ENCODE measurements around the gene PSD2.
A peak's percentile ranks its signal among the peaks of the same experiment; 100 is the strongest.

Gene PSD2

DNA sequence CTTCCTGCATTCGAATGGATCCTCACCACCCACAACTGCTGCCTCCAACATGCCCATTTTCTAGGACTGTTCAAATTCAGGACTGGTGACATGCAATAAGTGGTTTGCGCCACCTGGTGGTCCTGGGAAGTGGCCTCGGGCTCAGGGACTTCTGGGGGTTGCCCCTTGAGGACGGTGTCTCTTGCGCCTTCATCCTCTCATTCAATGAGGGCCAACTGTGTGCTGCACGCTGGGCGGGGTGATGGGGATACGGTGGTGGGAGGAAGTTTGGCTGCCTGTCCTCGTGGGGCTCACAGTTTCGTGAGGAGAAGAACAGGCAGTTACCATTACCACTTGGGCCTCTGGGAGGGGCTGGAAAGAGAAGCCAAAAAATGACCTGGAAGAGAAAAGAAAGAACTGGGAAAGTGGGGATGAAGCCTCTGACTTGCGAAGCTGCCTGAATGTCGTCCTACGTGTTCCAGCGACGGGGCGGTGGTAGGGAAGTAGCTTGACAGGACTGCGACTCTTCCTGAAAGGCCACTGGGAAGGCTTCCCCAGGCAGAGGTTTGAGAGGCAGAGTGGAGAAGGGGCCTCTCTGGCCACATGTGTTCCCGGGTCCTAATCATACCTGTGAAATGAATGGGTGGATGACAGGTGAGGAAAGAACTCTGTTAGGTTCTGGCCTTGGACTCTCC lies 49.0 kb downstream of the PSD2 start:
- no peak overlapping the region for H3K4me3 Mint-ChIP-seq
- peaks cover 45% of the 10 kb centered on the region for H3K27me3 Mint-ChIP-seq
- H3K4me1 Mint-ChIP-seq: peaks cover 22% of the 10 kb centered on the region
- H3K9me3 Mint-ChIP-seq: no peaks in the 10 kb centered on the region
- DNase-seq (peak; percentile 67 to 79), ATAC-seq (peak; percentile 44)
- H3K27ac Mint-ChIP-seq: no peak overlapping the region

DNA sequence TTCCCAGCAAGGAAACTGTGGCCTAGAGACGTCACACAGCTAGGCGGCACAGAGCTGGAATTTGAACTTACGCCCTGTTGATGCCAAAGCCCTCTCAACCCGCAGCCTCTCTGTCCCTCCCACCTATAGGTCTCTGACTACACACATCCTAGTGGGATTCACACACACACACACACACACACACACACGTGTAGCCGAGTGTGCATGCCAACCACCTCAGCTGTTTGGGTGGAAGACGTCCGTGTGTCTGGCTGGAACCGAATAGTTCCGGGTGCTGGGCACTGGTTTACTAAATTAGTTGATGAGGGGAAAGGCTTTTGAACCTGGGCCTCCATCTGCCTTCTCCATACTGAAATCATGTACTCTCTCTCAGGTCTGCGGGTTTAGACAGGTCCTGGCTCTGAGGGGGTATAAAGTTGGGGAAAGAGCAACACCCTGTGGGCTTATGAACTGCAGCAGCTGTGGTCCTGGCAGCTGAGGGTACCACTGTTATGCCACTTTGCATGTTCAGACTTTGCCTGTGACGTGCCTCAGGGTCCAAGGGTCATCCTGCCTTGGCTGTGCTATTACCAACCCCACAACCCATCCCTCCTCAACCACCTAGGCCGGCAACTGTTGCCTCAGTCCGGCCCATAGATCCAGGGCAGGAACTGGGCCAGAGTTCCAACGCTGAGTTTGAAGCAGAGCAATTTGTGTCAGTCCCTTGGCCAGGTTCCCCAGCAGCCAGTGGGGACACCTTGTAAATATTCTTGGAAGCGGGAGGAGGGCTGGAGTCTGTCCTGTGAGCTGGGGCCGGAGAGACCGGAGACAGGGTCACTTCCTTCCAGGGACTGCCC lies 50.5 kb downstream of the PSD2 start:
- H3K27me3 Mint-ChIP-seq: peaks cover 50% of the 10 kb centered on the region
- no peaks in the 10 kb centered on the region for H3K9me3 Mint-ChIP-seq
- H3K27ac Mint-ChIP-seq: no peak overlapping the region
- no peak for ATAC-seq
- H3K4me1 Mint-ChIP-seq: peaks cover 22% of the 10 kb centered on the region
- no peak for DNase-seq
- no peak overlapping the region for H3K4me3 Mint-ChIP-seq

DNA sequence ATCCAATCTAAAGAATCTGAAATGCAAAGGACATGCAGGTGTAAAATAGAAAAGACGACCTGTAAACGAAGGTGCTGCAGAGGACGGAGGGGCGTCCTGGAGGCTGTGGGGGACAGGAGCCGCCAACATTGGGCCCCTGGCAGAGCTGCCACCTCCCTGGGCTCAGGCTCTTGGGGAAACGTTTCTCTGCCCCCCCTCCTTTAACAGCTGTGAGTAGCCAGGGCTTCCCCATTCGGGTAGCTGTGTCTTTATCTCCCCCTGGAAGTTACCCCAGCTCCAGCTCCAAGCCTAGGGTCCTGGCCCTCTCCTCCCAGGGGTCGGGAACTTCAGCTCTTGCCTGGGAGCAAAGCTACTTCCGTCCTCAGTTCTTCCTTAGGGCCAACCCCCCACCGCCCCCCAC lies 51.5 kb downstream of the PSD2 start:
- peaks cover 22% of the 10 kb centered on the region for H3K4me1 Mint-ChIP-seq
- H3K27ac Mint-ChIP-seq: no peak overlapping the region
- DNase-seq (no peak), ATAC-seq (no peak)
- peaks cover 50% of the 10 kb centered on the region for H3K27me3 Mint-ChIP-seq
- H3K4me3 Mint-ChIP-seq: peak overlapping the region; percentile 49 to 72
- no peaks in the 10 kb centered on the region for H3K9me3 Mint-ChIP-seq

DNA sequence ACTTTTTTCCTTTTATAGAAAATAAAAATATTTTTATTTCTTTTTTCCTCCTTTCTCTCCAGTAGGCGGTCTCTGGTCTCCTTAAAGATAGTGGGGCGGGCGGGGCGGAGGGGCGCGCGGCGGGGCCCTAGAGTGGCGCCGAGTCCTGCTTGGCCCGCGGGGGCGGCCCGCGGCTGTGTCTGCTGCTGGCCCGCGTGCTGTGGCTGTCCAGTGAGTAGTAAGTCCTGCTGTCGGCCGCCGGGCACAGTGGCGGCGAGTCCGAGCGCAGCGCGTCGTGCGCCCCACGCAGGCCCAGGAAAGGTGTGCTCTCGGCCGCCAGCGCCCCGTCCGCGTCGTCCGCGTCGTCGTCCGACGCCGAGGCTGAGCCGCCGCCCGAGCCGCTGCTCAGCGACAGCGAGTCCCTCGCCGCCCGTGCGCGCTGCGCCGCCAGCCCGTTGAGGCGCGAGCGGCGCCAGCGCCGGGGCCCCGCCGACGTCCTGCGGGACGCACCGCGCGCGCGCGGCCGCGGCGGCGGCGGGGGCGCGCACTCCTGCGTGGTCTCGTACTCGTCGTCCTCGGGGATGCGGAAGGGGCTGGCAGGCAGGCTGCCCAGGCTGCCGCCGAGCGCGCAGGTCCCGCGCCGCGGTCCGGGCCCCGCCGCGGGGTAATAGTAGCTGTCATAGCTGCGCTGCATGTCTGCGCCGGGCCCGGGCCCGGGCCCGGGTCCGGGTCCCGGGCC lies 52.3 kb downstream of the PSD2 start:
- ATAC-seq (peak; percentile 90), DNase-seq (peak; percentile 79 to 81)
- Mint-ChIP-seq H3K4me3 (peak overlapping the region; percentile 72 to 74), H3K9me3 (no peaks in the 10 kb centered on the region), H3K27ac (no peak overlapping the region), H3K27me3 (peaks cover 43% of the 10 kb centered on the region), H3K4me1 (peaks cover 22% of the 10 kb centered on the region)

DNA sequence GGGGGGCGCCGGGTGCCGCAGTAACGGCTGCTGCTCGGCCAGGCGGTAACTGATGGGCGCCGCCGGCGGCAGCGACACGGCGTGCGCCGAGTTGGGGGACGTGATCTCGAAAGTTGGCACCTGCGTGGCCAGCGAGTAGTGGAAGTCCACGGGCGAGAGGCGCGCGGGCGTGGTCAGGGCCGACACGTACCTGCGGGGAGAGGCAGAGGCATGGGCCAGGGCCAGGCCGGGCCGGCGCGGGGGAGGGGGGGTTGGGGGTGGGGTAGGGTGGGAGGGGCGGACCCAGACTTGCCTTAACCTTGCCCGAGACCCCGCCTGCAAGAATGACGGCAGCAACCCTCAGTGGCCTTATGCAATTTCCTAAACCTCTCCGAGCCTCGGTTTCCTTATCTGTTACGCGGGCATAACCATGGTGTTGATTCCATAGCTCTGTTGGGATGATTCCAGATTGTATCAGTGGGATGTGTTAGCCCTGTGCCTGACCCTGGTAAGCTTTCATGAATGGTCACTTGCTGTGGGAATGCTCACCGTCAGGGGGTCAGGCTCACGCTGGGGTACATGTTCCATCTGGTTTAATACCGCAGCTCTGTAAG lies 53.0 kb downstream of the PSD2 start:
- ATAC-seq (peak; percentile 24), DNase-seq (no peak)
- Mint-ChIP-seq H3K27me3 (peaks cover 37% of the 10 kb centered on the region), H3K4me1 (peaks cover 22% of the 10 kb centered on the region), H3K4me3 (peak overlapping the region; percentile 65 to 77), H3K27ac (no peak overlapping the region), H3K9me3 (no peaks in the 10 kb centered on the region)

DNA sequence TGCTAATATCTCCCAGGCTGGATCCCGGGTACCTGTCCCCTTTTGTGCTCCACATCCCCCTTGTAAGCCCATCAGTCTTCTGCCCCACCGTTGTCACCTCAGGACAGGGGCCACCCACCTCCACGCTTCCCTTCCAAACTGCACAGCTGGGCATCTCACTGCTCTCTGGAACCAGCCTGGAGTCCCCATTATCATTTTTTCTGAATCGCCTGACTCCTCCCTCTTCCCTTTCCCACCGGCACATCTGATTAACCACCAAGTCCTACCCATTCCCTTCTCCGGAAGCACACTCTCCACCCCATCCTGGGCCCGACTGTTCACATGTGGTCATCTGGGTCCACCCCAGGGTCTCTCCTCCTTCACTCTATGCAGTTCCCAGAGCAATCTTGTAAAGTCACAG lies 53.9 kb downstream of the PSD2 start:
- Mint-ChIP-seq H3K4me3 (peak overlapping the region; percentile 24 to 41), H3K27ac (no peak overlapping the region), H3K4me1 (peaks cover 18% of the 10 kb centered on the region), H3K9me3 (no peaks in the 10 kb centered on the region), H3K27me3 (peaks cover 33% of the 10 kb centered on the region)
- DNase-seq: no peak
- no peak for ATAC-seq

DNA sequence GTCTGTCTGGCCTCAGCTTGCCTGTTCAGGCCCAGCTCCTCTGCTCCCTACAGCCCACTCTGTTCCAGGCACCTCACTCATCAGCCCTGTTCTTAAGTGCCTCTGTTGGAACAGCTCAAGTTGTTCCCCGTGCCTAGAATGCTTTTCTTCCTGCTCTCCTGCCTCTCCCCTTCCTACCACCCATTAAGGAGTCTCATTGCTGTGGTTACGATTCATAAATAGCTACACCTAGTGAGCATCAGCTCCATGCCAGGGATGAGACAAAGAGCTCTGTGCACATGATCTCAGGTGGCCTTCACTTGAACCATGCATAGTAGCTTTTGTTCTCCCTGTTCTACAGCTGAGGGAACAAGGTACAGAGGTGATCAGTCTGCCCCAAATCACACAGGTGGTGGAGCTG lies 54.3 kb downstream of the PSD2 start:
- no peak overlapping the region for H3K27ac Mint-ChIP-seq
- ATAC-seq (no peak), DNase-seq (no peak)
- peak overlapping the region; percentile 24 to 41 for H3K4me3 Mint-ChIP-seq
- H3K27me3 Mint-ChIP-seq: peaks cover 29% of the 10 kb centered on the region
- H3K4me1 Mint-ChIP-seq: peaks cover 14% of the 10 kb centered on the region
- H3K9me3 Mint-ChIP-seq: no peaks in the 10 kb centered on the region

DNA sequence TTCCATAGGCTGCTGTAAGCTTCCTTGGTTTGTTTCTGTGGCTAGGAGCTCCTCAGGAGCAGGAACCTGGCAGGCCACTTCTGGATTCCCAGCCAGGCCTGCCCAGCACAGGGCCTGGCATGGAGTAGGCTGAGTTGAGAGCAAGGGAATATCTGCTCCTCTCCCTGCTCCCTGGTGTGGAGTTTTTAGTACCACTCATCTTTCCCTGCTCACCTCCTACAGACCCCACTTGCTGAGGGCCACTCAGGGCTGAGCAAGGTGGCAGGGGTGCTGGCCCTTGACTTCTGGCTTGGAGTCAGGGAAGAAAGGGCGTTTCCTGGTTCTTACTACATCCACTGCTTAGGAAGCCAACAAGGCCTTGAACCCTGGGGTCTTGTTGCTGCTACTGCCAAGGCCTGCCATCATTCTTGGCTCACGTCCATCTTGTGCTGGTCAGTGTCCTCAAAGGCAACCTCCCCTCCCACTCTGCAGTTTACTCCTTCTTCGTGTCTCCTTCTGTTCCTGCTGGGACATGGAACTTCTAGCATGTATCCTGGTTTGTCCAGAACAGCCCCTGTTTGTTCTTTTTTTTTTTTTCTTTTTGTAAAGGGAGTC lies 54.9 kb downstream of the PSD2 start:
- Mint-ChIP-seq H3K27ac (no peak overlapping the region), H3K9me3 (no peaks in the 10 kb centered on the region), H3K4me3 (no peak overlapping the region), H3K27me3 (peaks cover 24% of the 10 kb centered on the region), H3K4me1 (peaks cover 14% of the 10 kb centered on the region)
- no peak for ATAC-seq
- DNase-seq: no peak

DNA sequence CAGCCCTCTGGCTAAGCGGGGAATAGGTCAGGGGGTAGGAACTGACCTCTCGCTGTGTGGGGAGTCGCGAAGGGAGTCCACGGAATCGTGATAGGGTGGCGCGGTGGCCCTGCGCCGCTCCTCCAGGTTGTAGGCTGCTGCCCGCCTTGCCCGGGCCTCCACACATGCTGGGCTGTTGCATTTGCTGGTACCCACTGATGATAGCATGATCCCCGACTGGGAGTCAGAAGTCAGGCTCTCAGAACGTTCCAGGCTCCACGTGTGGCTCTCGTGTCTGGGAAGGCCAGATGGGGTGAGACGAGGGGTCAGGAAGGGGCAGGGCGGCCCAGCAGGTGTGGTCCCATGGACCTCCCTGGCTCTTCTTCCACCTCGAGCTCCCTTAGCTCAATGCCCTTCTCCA lies 56.0 kb downstream of the PSD2 start:
- Mint-ChIP-seq H3K4me3 (no peak overlapping the region), H3K27me3 (peaks cover 14% of the 10 kb centered on the region), H3K9me3 (no peaks in the 10 kb centered on the region), H3K4me1 (peaks cover 14% of the 10 kb centered on the region), H3K27ac (no peak overlapping the region)
- DNase-seq (no peak), ATAC-seq (no peak)

DNA sequence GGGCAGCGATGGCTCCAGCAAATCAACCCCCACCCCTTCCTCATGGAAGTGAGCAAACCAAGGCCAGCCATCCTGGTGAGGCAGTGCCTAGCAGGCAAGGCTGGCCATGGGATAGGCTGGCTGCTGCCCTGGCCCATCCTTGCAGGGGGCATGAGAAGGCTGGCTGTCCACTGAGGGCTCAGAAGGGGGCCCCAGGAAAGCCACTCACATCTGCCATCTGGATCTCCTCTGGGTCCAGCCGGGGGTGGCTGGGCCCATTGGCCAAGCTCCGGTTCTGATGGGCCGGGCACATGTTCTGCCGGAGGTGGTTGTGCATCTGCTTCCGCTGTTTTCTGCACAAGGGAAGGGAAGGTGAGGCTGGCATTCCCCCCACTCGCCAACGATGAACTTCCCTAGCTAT lies 57.1 kb downstream of the PSD2 start:
- Mint-ChIP-seq H3K9me3 (no peaks in the 10 kb centered on the region), H3K4me3 (no peak overlapping the region), H3K27me3 (peaks cover 6% of the 10 kb centered on the region), H3K4me1 (peaks cover 6% of the 10 kb centered on the region), H3K27ac (no peak overlapping the region)
- DNase-seq (no peak), ATAC-seq (no peak)

DNA sequence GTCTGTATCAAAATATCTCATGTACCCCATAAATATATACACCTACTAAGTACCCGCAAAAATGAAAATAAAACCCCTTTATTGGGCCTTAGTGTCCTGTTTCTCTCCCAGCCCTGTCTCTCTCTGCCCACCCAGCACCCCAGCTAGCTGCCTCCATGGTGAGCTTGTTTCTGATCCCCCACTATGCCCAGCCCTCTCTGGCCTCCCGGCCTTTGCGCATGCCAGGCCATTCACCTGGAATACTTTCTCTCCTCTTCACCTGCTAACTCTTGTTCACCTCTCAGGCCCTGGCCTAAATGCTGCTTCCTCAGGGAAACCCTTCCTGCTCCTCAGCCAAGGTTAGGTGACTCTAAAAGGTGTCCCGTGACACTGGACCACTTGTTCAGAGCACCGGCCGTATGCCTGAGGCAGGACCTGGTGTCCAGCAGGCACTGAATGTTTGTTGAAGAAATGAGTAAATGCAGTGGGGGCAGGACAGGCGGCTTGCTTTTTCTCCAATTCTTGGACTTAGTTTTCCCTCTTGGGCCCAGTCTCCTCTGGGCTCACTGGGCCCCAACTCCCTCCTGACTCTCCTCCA lies 58.5 kb downstream of the PSD2 start:
- Mint-ChIP-seq H3K4me3 (no peak overlapping the region), H3K27me3 (peaks cover 5% of the 10 kb centered on the region), H3K9me3 (no peaks in the 10 kb centered on the region), H3K27ac (no peak overlapping the region), H3K4me1 (peaks cover under 1% of the 10 kb centered on the region)
- no peak for DNase-seq
- ATAC-seq: no peak

DNA sequence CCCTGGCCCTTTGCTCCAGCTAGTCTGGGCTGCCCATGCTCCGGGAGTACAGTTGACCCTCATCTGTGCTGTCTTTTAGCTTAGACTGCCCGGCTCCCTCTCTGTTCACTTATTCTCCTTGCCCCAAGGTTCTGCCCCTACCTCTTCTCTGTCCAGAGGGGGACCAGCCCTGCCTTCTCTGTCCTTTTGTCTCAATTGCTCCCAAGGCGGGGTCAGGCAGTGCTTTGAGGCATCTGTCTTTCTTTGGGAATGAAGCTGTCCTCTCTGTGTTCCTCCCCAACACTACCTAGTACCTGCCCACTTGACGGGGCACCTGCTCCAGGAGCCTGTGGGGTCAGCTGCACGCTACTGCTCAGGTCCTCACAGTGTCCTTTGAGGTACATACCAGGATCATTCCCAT lies 59.3 kb downstream of the PSD2 start:
- Mint-ChIP-seq H3K27ac (no peak overlapping the region), H3K4me1 (no peaks in the 10 kb centered on the region), H3K4me3 (no peak overlapping the region), H3K9me3 (no peaks in the 10 kb centered on the region), H3K27me3 (peaks cover under 1% of the 10 kb centered on the region)
- no peak for ATAC-seq
- DNase-seq: no peak

DNA sequence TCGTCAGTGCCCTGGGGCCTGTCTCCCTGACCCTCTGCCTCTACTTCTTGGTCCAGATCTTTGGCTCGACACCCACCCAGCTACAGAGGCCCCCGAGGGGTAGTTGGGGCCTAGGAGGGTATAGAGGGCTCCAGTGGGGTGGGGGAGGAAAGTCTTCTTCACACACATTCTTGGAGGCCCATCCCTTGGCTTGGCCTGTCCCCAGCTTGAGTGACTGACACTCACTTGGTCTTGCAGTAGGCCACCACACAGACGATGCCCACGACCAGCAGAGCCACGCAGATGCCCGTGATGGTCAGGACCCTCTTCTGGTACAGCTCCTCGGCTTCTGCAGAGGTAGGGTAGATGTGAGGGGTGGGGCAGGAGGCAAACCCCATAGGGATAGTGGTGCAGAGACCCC lies 59.8 kb downstream of the PSD2 start:
- H3K9me3 Mint-ChIP-seq: no peaks in the 10 kb centered on the region
- no peaks in the 10 kb centered on the region for H3K4me1 Mint-ChIP-seq
- no peak overlapping the region for H3K4me3 Mint-ChIP-seq
- ATAC-seq (no peak), DNase-seq (no peak)
- H3K27ac Mint-ChIP-seq: peak overlapping the region in 1 of 2 donors; percentile 5
- no peaks in the 10 kb centered on the region for H3K27me3 Mint-ChIP-seq

DNA sequence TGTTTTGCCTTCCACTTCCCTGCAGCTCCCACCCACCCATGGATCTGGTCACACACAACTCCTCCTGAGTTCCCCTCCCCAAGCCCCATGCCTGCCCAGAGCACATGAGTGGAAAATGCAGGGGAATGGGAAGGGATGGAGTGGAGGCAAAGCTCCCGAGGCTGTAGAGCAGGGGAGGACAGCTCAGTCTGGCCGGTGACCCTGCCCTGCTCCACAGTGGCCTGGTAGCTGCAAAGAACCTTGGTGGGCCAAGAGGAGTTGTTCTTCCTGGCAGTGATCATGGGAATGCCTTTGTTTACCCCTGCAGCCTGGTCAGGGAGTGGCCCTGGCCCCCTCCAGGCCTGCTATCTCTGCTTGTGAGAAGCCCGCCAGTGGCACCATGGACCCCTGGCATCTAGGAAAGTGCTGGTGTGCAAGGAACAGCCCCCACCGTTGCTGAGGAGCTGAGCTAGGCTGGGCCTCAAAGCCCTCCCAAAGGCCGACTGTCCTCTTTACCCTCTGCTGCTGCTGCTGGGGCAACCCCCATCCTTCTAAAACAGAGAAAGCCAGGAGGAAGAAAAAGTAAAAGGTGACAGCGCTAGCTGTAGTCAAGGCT lies 60.4 kb downstream of the PSD2 start:
- Mint-ChIP-seq H3K27me3 (no peaks in the 10 kb centered on the region), H3K4me1 (no peaks in the 10 kb centered on the region), H3K4me3 (no peak overlapping the region), H3K27ac (no peak overlapping the region), H3K9me3 (no peaks in the 10 kb centered on the region)
- no peak for ATAC-seq
- DNase-seq: no peak

DNA sequence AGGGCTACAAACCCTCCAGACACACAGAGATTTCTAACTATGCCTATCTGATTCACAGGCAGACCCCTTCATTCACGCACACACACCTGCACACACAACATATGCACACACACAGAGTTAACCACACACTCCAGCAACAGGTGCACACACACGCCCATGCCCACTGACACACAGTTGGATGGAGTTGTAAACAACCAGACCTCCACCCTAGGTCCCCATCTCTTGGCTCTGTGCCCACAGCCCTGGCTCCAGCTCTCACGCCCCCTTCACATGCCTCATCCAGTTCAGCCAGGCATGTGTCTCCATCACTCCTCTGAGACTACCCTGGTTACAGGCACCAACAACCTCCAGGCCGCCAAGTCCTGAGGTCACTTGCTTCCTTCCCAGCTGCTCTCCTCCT lies 61.1 kb downstream of the PSD2 start:
- DNase-seq (no peak), ATAC-seq (no peak)
- no peaks in the 10 kb centered on the region for H3K9me3 Mint-ChIP-seq
- no peak overlapping the region for H3K4me3 Mint-ChIP-seq
- H3K27me3 Mint-ChIP-seq: no peaks in the 10 kb centered on the region
- H3K27ac Mint-ChIP-seq: no peak overlapping the region
- no peaks in the 10 kb centered on the region for H3K4me1 Mint-ChIP-seq

Data from stimulated activated naive CD8-positive, alpha-beta T cell treated with anti-CD3 and anti-CD28 coated beads, Interleukin-15, amount 100 ng/mL, for 72 hours (primary cell).